Inflammatory macrophage treated with lipopolysaccharide for 1 hour (primary cell): ENCODE results near the gene CIB2.

Source experiments
- DNase-seq, 2 donors: peaks; one replicate each; pipeline ENCODE4 v3.0.0-alpha.2; 2020 to 2022

The CIB2 gene

DNA sequence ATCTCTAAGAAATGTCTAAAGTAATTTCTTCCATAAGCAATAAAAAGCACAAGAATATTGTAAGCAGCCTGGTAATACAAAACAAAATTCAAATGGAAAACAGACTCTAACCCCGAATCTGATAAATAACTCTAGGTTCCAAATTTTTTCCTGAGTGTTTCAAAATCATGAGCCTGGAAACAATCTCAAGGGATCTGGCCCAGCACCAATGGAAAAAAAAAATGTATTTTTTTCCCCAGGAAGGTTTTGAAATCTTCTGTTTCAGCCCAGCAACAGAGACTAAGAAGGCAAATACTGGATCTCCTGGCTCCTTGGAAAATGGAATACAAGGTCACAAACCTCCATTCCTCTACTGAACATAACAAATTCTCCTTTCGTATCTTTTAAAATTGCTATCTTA, 66.7 kb downstream of the CIB2 start:
- no peak for DNase-seq

DNA sequence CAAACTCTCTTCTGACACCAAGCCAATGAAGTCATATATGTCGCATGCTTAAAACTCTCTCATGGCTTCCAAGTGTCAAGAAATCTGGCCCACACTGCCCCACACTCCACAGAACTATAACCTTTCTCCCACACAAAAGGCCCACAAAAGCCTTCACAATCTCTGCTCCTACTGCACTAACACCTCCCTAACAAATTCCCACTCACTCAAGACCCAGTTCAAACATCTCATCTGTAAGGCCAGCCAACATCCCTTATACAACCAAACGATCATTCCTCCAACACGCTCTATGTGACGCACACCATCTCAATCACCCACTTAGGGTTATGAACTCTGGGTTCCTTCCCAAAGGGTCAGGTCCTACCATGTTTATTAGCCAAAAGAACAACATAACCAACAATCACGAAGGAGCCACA, 67.3 kb downstream of the CIB2 start:
- DNase-seq, result no peak

DNA sequence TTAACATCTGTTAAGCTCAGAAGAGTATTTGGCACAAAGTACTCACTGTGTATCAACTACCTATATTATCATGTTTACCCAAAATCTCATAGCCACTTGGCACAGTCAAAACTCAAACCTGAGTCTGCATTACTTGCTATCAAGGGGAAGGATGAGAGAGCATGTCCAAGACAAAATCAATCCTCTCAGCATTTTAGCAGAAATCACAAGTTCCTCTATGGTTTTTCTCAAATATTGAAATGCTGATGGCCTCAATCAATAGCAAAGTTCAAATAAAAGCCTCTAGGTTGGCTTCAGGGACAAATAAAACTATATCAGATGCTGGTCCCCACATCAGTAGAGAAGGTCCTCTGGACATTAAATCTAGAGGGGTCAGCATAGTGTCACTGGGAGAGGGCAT, 68.0 kb downstream of the CIB2 start:
- DNase-seq, result peak; percentile 63 to 68

DNA sequence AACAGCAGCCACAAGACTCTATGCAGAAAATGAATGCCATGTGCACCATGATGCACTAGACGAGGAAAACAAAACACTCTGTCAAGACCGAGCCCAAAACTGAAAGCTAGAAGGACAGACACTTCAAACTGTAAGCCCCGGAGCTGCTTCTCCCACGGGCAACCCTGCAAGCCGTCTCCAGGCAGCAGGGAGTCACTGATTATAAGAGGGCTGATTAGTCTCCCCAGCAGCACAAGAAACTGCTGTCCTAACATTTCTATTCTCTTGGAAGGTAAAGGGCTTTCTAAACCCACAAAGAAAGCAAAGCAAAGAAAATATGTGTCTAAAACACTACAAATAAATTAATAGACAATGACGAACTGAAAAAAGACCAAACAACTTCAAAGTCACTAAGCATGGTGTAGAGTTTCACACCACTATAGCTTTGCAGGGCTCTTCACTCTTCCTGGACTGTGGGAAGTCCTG, 69.2 kb downstream of the CIB2 start:
- DNase-seq, result peak; percentile 55 to 75

DNA sequence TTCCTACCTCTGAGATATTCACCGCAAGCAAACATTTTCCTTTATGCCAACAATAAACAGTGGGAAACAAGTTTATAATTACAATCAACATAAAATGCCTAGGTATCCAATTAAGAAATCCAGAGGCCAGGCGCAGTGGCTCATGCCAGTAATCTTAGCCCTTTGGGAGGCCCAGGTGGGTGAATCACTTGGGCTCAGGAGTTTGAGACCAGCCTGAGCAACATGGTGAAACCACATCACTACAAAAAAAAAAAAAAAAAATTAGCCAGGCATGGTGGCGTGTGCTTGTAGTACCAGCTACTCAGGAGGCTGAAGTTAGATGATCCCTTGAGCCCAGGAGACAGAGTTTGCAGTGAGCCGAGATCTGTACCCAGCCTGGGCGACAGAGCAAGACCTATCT, 71.0 kb downstream of the CIB2 start:
- DNase-seq, result no peak

DNA sequence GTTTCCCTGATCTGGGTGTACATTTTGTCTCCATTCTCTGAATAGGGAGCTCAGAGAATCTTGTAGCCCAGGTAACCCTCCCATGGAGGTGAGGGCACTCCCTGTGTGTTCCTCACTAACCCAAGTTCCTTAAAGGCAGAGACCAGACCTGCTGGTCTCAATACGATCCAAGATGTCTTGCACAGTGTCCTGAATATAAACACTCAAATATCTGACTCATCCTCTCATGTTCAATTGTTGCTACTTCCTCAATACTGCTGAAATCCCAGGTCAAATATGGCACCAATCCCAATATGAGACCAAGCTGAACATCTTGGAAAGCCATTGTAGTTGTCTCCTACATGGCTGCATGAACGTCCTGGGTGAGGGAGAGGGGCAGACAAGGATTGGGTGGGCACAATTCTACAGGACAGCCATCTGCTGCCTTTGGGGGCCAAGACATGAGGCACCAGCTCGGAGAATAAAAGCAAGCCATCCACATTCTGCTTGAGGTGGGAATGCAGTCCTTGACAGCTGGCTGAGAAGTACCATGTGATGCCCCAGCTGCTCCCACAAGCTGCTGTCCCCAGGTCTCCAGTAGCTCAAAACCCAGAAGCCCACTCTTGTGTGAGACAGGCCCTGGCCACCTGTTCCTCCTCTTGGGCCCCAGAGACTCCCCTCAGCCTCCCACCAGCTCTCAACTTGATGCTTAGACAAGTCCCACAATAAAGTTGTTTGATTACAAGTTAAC, 72.0 kb downstream of the CIB2 start:
- peak; percentile 59 to 87 for DNase-seq

DNA sequence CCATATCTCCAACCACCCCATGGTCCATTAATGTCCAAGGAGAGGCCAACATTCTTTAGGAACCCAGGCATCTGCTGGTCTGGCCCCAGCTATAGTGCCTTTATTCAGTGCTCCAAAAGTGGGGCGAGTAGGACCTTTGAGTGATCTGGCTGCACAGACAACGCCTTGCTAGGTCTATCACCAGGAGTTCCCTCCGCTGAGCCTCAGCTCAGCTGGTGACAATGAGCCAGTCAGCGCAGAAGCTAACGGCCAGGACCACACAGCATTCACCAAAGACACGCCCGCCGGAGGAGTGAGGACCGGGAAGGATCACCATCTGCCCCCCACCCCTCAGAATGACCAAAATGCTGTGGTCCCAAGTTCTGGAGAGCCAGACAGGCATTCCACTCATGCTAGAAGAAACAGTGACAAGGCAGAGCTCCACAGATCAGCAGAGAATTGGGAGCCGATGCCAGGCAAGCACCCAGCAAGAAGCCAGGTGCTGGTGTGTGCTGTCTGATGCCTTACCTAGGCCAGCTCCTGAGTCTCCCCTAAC, 72.8 kb downstream of the CIB2 start:
- no peak for DNase-seq

DNA sequence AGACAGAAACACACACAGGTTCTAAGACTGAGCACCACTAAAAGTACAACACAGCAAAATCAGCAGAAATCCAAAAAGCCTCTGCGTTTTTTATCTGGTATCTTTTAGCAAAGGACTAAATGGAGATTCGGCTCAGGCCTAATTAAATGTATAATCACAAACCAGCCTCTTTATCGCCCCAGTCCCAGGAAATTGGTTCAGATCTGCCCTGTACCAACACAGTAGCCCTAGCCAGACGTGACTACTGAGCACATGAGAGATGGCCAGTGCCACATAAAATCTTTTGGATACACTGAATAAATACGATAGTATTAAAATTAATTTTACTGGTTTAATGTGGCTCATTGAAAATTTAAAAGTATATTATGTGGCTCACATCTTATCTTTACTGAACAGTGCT, 73.4 kb downstream of the CIB2 start:
- no peak for DNase-seq

DNA sequence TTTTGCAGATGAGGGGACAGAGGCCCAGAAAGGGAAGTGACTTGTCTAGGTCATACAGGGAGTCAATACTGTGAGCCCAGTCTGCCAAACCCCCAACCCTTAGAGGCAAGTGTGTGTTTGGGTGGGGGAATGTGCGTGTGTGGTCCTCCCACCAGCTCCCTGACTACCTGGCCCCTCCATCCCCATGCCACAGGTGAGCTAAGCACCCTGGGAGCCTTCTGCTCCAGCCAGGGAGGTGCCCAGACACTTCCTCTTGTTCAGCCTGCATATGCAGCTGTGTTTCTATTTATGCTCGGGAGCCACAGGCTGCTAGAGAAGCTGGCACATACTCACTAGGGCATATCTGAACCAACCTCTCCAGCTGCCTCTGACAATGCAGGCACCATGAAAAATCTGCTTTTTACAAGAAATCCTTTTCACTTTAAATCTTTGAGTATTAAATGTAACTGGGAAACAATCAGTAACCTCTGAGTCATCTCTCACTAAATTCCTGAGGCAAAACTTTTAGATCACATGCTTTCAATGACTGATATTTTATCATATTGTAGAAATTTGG, 74.5 kb downstream of the CIB2 start:
- no peak for DNase-seq

DNA sequence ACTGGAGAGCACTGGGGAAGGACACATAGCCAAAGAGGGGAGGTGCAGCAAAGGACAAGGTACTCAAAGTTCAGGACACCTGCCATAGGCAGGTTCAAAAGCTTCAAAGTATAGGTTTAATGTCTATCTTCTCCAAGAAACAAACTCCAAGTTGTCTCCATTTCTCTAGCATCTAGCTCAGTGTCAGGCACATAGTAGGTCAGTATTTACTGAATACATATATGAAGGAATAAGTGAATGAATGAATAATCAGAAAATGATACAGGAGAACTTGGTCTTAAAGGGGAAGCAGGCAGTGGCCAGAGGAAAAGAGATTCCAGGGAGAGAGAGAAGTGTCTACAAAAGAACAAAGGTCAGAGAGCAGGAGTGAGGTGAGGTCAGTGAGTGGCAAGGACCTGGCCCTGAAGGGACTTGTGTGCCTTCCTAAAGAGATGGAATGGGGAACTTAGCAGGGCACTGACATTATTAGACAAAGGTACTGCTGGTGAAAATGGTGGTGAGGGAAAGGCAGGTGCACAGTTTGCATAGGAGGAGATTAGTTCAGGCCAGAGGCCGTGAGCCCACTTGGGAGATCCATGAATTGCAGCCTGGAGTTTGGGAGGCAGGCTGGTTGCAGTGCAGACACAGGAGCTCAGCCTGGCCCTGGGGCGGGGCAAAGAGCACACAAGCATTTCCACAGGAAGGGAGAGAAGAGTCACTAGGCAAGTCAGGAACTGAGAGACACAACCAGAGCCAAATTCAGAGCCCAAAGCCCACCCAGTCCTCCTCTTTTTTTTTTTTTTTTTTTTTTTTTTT, 75.1 kb downstream of the CIB2 start:
- DNase-seq, result no peak

DNA sequence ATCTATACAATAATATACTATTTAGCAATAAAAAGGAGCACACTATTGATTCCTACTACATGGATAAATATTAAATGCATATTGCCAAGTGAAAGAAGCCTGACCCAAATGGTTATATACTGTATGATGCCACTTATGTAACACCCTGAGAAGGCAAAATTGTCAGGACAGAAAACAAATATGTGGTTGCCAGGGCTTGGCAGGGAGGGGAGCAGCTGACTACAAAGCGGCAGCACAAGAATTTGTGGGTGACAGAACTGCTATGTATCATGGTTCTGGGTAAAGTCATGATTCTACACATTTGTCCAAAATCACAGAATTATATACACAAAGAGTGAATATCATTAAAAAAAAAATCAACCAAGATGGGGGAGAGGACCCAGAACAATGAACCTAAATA, 76.3 kb downstream of the CIB2 start:
- no peak for DNase-seq
